Umbilical cord (tissue), 2 donors: Measurements from ENCODE around the gene TSC22D2. TPM values are rescaled to one million over a fixed set of nuclear protein-coding genes. Genes with fewer than 3 reads are reported as not detected.
"Not testable (repeated sequence)": the region's sequence is repeated elsewhere in the genome, so short reads cannot be mapped to it uniquely, and the experiment has no call there.

ENCODE experiments used
- DNase-seq: peaks from one replicate; pipeline ENCODE4 v3.0.0-alpha.2; 2015; ENCODE audit warnings: low spot score
- total RNA-seq: library from RNA; depleted of rRNA; stranded (reverse); fragments of >200 nt; gene quantifications from one replicate; pipeline ENCODE4 v1.2.3, GENCODE V29; 2014; ENCODE audit warnings: low replicate concordance; ENCODE audit not compliant: insufficient read depth

TSC22D2 gene
- total RNA-seq, 1 donor from 2014 or later = 20.0 TPM

DNA sequence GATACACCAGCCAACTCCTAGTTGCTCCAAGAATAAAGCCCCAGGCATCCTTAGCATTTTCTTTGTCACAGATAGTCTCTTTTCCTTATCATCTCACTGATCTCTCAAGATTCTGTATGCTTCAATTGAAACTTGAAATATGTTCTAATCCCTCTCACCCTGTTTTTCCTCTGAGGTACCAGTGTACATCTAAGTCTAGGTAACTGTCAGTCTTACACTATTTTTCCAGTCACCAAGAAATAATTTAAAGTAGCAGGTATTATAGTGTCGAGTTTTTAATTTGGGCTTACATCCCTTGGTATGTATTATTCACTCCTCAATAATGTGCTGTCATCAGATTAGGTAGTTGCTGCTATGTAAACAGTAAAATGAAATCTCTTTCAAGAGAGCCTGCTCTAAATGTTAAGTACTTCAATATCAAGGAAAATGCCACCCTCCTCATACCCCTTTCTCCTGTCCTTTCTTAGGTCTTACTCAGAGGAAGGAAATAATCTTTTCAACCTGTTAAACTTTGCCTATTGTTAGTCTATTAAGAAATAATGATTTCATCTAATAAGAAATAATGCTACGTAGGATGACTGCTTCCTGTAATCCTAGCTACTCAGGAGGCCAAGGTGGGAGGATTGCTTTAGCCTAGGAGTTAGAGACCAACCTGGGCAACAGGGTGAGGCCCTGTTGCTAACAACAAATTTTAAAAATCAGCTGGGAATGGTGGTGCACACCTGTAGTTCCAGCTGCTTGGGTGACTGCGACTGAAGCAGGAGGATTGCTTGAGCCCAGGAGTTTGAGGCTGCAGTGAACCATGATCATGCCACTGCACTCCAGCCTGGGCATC lies 39.8 kb downstream of the TSC22D2 start:
- no peak for DNase-seq

- peak; percentile 25 for DNase-seq
Measured at GRCh38 chr3:150449169-150449721, 41.1 kb downstream of the TSC22D2 start.

DNA sequence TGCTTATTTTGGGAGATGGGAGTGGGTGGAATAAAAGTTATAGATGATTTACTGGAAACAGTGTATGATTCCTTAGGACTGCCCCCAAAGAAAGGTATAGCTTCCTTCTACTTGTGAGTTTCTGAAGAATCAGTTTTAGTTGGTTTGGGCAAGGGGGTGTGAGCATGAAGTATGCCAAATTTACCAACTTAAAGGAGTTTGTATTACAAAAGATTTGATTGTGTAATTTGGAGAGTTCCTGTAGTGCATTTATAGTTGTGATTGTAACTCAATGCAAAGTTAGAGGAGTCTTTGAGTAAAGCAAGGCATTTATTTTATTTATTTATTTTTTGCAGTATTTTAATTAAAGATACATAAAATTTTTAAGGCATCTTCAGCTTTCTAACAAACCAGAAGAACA lies 42.8 kb downstream of the TSC22D2 start:
- no peak for DNase-seq

DNA sequence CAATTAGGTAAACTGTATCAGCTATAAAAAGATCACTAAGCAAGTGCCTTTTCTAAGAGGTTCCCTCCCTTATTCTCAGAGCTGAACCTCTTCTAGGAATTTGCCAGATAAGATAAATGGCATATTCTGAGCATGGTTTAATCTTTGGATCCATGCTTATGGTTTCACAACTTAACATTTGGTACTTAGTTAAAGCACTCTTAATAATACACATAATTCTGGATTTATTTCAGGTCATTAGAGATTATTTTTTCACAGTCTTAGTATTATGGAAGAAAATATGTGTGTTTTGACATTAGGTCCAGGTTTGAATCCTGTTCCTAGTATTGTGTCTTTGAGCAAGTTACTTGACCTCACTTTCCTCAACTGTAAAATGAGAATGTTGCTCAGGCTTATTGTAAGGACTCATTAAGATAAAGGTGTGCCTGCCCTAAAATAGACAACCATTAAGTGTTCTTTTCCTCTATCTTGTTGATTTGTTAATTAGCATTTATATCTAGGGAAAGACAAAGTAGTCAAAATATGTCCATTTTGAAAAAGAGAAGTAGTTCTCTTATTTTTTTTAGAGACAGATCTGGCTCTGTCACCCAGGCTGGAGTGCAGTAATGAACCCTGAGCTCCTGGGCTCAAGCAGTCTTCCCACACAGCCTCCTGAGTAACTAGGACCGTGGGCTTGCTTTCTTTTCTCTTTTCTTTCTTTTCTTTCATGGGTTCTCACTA lies 43.4 kb downstream of the TSC22D2 start:
- DNase-seq = peak; percentile 53

DNA sequence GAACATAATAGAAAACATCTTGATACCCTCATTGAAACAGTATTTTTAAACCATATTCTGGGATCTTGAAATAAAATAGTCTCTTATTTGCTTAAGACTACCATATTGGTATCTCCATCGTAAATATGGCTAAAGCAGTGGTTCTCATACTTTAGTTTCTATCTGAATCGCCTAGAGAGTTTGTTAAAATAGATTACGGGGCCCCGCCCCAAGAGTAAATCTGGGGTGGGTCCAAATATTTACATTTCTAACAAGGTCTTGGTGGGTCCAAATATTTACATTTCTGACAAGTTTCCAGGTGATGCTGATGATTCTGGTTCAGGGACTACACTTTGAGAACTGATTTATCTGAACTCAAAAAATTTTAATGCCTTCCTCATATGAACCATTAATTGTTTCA lies 45.3 kb downstream of the TSC22D2 start:
- no peak for DNase-seq

- DNase-seq = no peak
Measured at GRCh38 chr3:150454085-150454484, 46.0 kb downstream of the TSC22D2 start.

GRCh38 chr3:150454622-150455021 lies 46.5 kb downstream of the TSC22D2 start:
- DNase-seq = no peak

DNA sequence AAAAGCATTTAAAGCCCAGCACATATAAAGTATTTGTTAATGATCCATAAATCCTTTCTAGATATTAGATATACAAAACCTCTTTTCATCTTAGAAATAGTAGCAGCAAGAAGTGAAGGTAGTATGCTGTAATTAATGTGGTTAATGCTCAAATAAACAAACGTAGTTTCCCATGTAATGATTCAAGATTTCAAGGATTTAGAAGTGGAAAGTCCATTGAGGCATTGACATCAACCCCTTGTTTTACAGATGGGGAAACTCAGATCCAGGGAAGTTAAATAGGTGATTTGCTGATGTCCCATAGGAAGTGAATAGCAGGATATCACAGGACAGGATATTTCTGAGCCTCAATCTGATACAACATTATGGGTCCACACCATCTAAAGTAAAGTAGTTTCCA lies 47.2 kb downstream of the TSC22D2 start:
- DNase-seq = no peak

GRCh38 chr3:150458001-150458400 lies 49.9 kb downstream of the TSC22D2 start:
- peak; percentile 77 for DNase-seq

DNA sequence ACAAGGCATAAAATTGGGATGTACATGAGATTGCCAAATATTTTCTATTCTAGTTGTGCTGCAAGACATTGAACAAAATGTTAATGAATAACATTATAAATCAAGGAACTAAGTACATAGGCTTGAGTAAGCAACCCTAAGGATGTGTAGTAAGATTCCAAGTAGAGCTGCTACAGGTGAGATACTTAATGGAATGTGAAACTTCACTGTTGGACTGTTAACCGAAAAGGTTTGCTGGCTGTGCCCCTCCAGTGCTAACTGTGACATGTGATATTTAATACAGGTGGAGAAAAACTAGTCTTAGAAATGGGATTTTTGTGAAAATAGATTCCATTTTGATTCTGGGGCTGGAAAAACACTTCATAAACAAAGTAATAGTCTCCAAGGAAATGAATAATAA lies 52.4 kb downstream of the TSC22D2 start:
- DNase-seq = no peak

DNA sequence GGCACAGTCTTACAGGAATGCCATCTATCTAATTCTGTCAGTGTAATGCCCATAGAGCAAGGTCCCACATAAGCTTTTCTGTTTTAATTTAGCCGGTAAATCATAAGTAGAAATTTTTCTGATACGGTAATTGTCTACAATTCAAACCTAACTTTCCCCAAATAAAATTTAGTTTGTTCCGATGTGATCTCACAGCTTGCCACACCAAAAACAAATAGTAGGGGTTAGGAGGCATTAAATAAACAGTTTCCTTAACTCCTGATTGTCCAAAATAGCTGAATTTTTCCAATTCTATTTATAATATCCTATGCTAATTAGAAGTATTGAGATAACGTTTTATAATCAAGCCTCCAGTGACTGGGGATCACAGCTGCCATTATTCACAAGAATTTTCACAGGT lies 53.3 kb downstream of the TSC22D2 start:
- no peak for DNase-seq

GRCh38 chr3:150462108-150462507 lies 54.0 kb downstream of the TSC22D2 start:
- DNase-seq = no peak

DNA sequence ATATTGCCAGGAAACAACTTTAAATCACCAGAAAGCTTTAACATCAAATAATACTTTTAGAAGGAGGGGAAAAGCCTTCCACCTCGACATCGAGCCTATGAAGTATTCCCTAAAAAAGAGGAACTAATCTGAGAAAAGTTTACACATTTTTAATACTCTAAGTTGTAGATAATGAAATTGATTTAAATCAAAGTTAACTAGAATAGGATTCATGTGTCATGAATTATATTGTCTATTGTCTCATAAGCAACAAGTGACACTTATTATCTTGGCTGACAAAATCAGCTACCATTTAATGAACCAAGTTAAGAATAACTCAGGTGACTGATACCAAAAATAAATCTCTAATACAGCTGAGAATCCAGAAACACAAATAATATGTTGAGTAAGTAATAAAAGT lies 56.6 kb downstream of the TSC22D2 start:
- DNase-seq = no peak

DNA sequence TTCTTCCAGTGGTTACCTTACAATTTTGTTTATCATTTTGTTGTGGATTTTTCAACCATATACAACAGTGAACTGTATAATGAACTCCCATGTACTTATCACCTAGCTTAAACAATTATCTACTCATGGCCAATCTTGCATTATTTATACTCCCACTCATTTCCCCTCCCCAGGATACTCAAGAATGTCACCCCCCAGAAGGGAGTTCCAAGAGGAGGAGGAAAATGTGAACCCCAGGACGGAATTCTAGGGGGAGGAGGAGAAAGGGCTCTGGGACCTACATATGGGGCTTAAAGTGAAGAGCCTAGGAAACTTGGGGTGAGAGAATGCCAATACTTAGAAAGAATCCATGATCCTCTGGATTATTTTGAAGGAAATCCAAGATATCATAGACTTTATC lies 59.3 kb downstream of the TSC22D2 start:
- no peak for DNase-seq

DNA sequence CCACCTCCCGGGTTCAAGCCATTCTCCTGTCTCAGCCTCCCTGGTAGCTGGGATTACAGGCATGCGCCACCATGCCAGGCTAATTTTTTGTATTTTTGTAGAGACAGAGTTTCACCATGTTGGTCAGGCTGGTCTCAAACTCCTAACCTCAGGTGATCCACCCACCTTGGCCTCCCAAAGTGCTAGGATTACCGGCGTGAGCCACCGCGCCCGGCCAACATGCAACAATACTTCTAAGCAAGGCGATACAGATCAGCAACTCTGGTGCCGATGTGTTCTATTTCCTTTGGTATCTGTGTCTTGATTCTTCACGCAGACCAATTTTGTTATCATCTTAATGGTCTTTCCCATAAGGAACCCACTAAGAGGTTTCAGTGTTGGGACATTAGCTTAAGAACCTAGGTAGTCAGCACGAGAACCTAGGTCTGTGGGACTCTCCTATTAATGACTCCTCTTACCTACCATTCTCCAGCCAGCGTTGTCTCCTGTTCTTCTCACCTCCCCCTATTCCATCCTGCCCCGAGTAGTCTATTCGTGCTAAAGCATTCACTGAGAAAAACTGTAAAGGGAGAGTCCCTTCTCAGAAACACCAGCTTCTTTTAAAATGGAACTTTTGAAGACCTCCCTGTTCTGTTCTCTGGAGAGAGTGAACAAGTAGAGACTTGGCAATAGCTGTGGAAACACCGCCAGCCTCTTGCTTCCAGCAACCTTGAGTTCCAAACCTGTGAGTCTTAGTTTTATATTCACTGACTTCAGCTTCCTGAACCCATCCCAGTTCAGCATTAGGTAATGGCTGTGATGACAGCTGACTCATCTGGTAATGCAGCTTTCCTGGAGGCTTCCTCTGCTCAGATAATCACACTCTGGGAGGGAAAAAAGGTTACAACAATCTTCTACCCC lies 61.2 kb downstream of the TSC22D2 start:
- DNase-seq = peak; percentile 95

DNA sequence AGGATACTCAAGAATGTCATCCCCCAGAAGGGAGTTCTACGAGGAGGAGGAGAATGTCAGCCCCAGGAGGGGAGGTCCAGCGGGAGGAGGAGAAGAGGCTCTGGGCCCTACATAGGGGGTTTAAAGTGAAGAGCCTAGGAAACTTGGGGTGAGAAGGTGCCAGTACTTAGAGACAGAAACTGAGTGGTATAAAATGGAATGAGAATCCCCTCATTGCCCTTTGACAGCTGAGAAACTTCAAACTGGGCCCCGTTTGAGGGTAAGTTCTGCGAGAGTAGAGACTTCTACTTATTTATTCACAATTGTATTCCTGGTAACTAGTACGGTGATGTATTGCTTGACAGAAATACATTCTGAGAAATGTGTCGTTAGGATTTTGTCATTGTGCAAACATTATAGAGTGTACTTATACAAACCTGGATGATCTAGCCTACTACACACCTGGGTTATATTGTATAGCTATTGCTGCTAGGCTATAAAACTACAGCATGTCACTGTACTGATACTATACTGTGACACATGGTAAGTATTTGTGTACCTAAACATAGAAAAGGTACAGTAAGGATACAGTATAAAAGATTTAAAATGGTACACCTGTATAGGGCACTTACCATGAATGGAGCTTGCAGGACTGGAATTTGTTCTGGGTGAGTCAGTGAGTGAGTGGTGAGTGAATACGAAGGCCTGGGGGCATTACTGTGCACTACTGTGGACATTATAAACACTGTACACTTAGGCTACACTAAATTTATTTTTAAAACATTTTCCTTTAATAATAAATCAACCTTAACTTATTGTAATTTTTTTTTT lies 62.0 kb downstream of the TSC22D2 start:
- peak; percentile 28 for DNase-seq

GRCh38 chr3:150472421-150472820 lies 64.3 kb downstream of the TSC22D2 start:
- no peak for DNase-seq

- not testable (repeated sequence) for DNase-seq
Measured at GRCh38 chr3:150473161-150473560, 65.1 kb downstream of the TSC22D2 start.

- DNase-seq = no peak
Measured at GRCh38 chr3:150479370-150479769, 71.3 kb downstream of the TSC22D2 start.

- no peak for DNase-seq
Measured at GRCh38 chr3:150480877-150481276, 72.8 kb downstream of the TSC22D2 start.

- no peak for DNase-seq
Measured at GRCh38 chr3:150483226-150483625, 75.1 kb downstream of the TSC22D2 start.
